ENCODE data around the gene MAGEH1. TPM values are rescaled to one million over a fixed set of nuclear protein-coding genes. Genes with fewer than 3 reads are reported as not detected.

MAGEH1 gene
- total and polyA plus RNA-seq, 4 donors, result 6.0 to 18.0 (median 11.4) TPM

DNA sequence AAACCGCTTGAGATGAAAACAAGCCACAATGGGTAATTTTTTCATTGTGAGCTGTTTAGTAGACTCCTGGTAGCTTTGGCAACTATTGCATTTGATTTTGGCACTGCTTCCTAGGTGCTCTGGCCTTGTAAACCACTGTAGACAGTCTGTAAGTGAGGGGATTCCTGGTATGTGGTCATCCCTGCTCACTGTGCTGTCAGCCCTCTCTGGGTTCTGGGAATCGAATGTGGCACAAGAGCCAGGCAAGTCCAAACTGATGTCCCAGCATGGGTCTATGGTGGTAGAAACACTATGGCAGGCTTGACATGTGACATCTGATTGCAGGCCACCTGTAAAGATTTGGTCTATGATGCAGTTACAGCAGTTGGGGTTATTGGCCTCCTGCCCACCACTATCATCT lies 35.2 kb downstream of the MAGEH1 start:
- Histone ChIP-seq H3K4me3 (ENCODE audit: low read depth in 1 of 3, low read length in 3 of 3) (no peak overlapping the region), H3K9ac (ENCODE audit: low read depth in 1 of 2, low read length in 2 of 2) (no peak overlapping the region), H3K27me3 (ENCODE audit: control insufficient read depth in 4 of 4, insufficient read depth in 4 of 4, low read length in 3 of 4) (peaks cover 0 to 5% (median 0%) of the 10 kb centered on the region in 4 donors), H3K36me3 (ENCODE audit: control insufficient read depth in 4 of 4, insufficient read depth in 3 of 4, low read depth in 1 of 4, low read length in 3 of 4) (no peaks in the 10 kb centered on the region), H3K4me1 (ENCODE audit: control insufficient read depth in 4 of 4, insufficient read depth in 4 of 4, low read length in 3 of 4) (peaks cover 0 to 9% (median 6%) of the 10 kb centered on the region in 4 donors), H3K9me3 (ENCODE audit: control insufficient read depth in 4 of 4, low read length in 3 of 4) (no peaks in the 10 kb centered on the region), H3K27ac (ENCODE audit: low read depth in 1 of 2, low read length in 2 of 2) (no peak overlapping the region)
- no peak for DNase-seq (ENCODE audit: low spot score)
- WGBS, result 93% methylated on average over 2 of the region's 2 CpGs
- TF ChIP-seq, protein P1, sequence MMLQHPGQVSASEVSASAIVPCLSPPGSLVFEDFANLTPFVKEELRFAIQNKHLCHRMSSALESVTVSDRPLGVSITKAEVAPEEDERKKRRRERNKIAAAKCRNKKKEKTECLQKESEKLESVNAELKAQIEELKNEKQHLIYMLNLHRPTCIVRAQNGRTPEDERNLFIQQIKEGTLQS (IDR thresholded peaks at IDR 0.05), result no peak
- TF ChIP-seq GABPA (IDR thresholded peaks at IDR 0.05 in 1 of 2, conservative IDR thresholded peaks at IDR 0.05 in 1 of 2) (no peak), HNF4G (IDR thresholded peaks at IDR 0.05) (no peak), NR2F2 (IDR thresholded peaks at IDR 0.05) (no peak)
- TF ChIP-seq, protein P2, sequence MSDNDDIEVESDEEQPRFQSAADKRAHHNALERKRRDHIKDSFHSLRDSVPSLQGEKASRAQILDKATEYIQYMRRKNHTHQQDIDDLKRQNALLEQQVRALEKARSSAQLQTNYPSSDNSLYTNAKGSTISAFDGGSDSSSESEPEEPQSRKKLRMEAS (IDR thresholded peaks at IDR 0.05), result no peak
- TF ChIP-seq, protein P3, sequence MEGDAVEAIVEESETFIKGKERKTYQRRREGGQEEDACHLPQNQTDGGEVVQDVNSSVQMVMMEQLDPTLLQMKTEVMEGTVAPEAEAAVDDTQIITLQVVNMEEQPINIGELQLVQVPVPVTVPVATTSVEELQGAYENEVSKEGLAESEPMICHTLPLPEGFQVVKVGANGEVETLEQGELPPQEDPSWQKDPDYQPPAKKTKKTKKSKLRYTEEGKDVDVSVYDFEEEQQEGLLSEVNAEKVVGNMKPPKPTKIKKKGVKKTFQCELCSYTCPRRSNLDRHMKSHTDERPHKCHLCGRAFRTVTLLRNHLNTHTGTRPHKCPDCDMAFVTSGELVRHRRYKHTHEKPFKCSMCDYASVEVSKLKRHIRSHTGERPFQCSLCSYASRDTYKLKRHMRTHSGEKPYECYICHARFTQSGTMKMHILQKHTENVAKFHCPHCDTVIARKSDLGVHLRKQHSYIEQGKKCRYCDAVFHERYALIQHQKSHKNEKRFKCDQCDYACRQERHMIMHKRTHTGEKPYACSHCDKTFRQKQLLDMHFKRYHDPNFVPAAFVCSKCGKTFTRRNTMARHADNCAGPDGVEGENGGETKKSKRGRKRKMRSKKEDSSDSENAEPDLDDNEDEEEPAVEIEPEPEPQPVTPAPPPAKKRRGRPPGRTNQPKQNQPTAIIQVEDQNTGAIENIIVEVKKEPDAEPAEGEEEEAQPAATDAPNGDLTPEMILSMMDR (IDR thresholded peaks at IDR 0.05; ENCODE audit: low read depth, low read length, missing input control), result no peak

DNA sequence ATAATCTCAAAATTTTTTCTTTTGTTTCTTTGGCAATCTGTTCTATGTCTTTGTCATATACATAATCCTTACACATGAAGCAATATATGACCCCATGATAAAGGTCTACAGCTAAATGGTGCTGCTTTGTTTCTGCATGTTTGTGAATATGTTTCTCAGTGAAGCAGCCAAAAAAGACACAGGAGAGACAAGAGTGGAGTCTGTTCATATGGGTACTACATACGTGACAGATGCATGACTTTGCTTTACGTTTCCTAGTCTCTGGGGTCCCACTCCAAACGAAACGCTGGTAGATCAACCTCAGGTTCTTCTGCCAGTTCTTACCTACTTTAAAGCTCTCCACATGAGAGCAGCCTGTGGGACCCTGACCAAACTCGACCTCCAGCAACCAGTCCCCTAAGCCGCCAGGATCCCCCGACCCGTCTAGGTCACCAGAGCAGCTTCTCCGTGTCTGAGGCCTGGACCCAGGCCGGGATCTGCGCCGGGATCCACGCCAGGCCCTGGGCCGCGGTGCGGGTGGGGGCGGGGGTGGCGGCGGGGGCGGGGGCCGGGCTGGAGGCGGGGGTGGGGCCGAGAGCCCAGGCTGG lies 36.2 kb downstream of the MAGEH1 start:
- Histone ChIP-seq H3K36me3 (ENCODE audit: control insufficient read depth in 4 of 4, insufficient read depth in 3 of 4, low read depth in 1 of 4, low read length in 3 of 4) (no peaks in the 10 kb centered on the region), H3K27me3 (ENCODE audit: control insufficient read depth in 4 of 4, insufficient read depth in 4 of 4, low read length in 3 of 4) (no peaks in the 10 kb centered on the region), H3K27ac (ENCODE audit: low read depth in 1 of 2, low read length in 2 of 2) (no peak overlapping the region), H3K9ac (ENCODE audit: low read depth in 1 of 2, low read length in 2 of 2) (no peak overlapping the region), H3K4me3 (ENCODE audit: low read depth in 1 of 3, low read length in 3 of 3) (peak overlapping the region in 2 of 3 donors; percentile 47 to 62), H3K9me3 (ENCODE audit: control insufficient read depth in 4 of 4, low read length in 3 of 4) (no peaks in the 10 kb centered on the region), H3K4me1 (ENCODE audit: control insufficient read depth in 4 of 4, insufficient read depth in 4 of 4, low read length in 3 of 4) (peaks cover 0 to 9% (median 6%) of the 10 kb centered on the region in 4 donors)
- 9% methylated on average over 23 of the region's 23 CpGs for WGBS
- DNase-seq (ENCODE audit: low spot score), result no peak
- TF ChIP-seq, protein P4, sequence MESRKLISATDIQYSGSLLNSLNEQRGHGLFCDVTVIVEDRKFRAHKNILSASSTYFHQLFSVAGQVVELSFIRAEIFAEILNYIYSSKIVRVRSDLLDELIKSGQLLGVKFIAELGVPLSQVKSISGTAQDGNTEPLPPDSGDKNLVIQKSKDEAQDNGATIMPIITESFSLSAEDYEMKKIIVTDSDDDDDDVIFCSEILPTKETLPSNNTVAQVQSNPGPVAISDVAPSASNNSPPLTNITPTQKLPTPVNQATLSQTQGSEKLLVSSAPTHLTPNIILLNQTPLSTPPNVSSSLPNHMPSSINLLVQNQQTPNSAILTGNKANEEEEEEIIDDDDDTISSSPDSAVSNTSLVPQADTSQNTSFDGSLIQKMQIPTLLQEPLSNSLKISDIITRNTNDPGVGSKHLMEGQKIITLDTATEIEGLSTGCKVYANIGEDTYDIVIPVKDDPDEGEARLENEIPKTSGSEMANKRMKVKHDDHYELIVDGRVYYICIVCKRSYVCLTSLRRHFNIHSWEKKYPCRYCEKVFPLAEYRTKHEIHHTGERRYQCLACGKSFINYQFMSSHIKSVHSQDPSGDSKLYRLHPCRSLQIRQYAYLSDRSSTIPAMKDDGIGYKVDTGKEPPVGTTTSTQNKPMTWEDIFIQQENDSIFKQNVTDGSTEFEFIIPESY (IDR thresholded peaks at IDR 0.05), result no peak
- no peak for TF ChIP-seq TAF1 (conservative IDR thresholded peaks at IDR 0.05)
- TF ChIP-seq NR2F2 (IDR thresholded peaks at IDR 0.05), result no peak
- no peak for TF ChIP-seq GABPA (IDR thresholded peaks at IDR 0.05 in 1 of 2, conservative IDR thresholded peaks at IDR 0.05 in 1 of 2)
- TF ChIP-seq HNF4G (IDR thresholded peaks at IDR 0.05), result no peak
- TF ChIP-seq, protein P3 (IDR thresholded peaks at IDR 0.05; ENCODE audit: low read depth, low read length, missing input control), result no peak
- TF ChIP-seq, protein P5, sequence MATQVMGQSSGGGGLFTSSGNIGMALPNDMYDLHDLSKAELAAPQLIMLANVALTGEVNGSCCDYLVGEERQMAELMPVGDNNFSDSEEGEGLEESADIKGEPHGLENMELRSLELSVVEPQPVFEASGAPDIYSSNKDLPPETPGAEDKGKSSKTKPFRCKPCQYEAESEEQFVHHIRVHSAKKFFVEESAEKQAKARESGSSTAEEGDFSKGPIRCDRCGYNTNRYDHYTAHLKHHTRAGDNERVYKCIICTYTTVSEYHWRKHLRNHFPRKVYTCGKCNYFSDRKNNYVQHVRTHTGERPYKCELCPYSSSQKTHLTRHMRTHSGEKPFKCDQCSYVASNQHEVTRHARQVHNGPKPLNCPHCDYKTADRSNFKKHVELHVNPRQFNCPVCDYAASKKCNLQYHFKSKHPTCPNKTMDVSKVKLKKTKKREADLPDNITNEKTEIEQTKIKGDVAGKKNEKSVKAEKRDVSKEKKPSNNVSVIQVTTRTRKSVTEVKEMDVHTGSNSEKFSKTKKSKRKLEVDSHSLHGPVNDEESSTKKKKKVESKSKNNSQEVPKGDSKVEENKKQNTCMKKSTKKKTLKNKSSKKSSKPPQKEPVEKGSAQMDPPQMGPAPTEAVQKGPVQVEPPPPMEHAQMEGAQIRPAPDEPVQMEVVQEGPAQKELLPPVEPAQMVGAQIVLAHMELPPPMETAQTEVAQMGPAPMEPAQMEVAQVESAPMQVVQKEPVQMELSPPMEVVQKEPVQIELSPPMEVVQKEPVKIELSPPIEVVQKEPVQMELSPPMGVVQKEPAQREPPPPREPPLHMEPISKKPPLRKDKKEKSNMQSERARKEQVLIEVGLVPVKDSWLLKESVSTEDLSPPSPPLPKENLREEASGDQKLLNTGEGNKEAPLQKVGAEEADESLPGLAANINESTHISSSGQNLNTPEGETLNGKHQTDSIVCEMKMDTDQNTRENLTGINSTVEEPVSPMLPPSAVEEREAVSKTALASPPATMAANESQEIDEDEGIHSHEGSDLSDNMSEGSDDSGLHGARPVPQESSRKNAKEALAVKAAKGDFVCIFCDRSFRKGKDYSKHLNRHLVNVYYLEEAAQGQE (IDR thresholded peaks at IDR 0.05), result no peak
- no peak for TF ChIP-seq JUND (IDR thresholded peaks at IDR 0.05)
- TF ChIP-seq EGR1 (IDR thresholded peaks at IDR 0.05; ENCODE audit: low read depth in 2 of 2), result no peak
- TF ChIP-seq, protein P2 (IDR thresholded peaks at IDR 0.05), result no peak
- no peak for TF ChIP-seq FOXA1 (IDR thresholded peaks at IDR 0.05)
- TF ChIP-seq YY1 (IDR thresholded peaks at IDR 0.05), result no peak
- TF ChIP-seq RXRA (IDR thresholded peaks at IDR 0.05), result no peak
- no peak for TF ChIP-seq SP1 (IDR thresholded peaks at IDR 0.05)
- no peak for TF ChIP-seq RAD21 (IDR thresholded peaks at IDR 0.05)
- TF ChIP-seq, protein P1 (IDR thresholded peaks at IDR 0.05), result no peak
- TF ChIP-seq FOXA2 (IDR thresholded peaks at IDR 0.05), result no peak
- no peak for TF ChIP-seq HNF4A (conservative IDR thresholded peaks at IDR 0.05)

Measured in liver (tissue), 9 donors.